GM04504 (cell line): ENCODE data around the gene RAB33B.
A peak's percentile ranks its signal among the peaks of the same experiment; 100 is the strongest.
"Not testable (repeated sequence)": the region's sequence is repeated elsewhere in the genome, so short reads cannot be mapped to it uniquely, and the experiment has no call there.

Experiments used
- DNase-seq: peaks from one replicate; pipeline ENCODE4 v3.0.0-alpha.2; 2012; ENCODE audit warnings: low read depth

The RAB33B gene

GRCh38 chr4:139454111-139455045, at the start of gene RAB33B:
Gene RAB33B (plus strand): TSS chr4:139454121. CDS start chr4:139454196, 75 bp downstream.
- no peak for DNase-seq

- no peak for DNase-seq
Observed at GRCh38 chr4:139410312-139410711, 43.6 kb upstream of the RAB33B start.

- not testable (repeated sequence) for DNase-seq
Observed at GRCh38 chr4:139414671-139415210, 39.2 kb upstream of the RAB33B start.

GRCh38 chr4:139416073-139416673, 37.7 kb upstream of the RAB33B start:
- peak; percentile 9 for DNase-seq

GRCh38 chr4:139419388-139419914, 34.5 kb upstream of the RAB33B start:
- DNase-seq = peak; percentile 45

GRCh38 chr4:139420652-139421051, 33.3 kb upstream of the RAB33B start:
- DNase-seq = no peak

- DNase-seq = no peak
Observed at GRCh38 chr4:139436122-139436521, 17.8 kb upstream of the RAB33B start.

- DNase-seq = no peak
Observed at GRCh38 chr4:139438141-139438540, 15.8 kb upstream of the RAB33B start.

- no peak for DNase-seq
Observed at GRCh38 chr4:139441029-139441428, 12.9 kb upstream of the RAB33B start.

- no peak for DNase-seq
Observed at GRCh38 chr4:139443661-139444060, 10.3 kb upstream of the RAB33B start.

GRCh38 chr4:139444881-139445280, 9.0 kb upstream of the RAB33B start:
- DNase-seq = not testable (repeated sequence)

- not testable (repeated sequence) for DNase-seq
Observed at GRCh38 chr4:139447078-139447477, 6.8 kb upstream of the RAB33B start.

GRCh38 chr4:139450586-139450985, 3.3 kb upstream of the RAB33B start:
- DNase-seq = no peak

- DNase-seq = no peak
Observed at GRCh38 chr4:139451997-139452396, 1.9 kb upstream of the RAB33B start.

GRCh38 chr4:139453041-139453370, 915 bp upstream of the RAB33B start:
- DNase-seq = peak; percentile 52

GRCh38 chr4:139453371-139454110, 380 bp upstream of the RAB33B start:
- peak; percentile 95 for DNase-seq

GRCh38 chr4:139455126-139455538, 1.2 kb downstream of the RAB33B start:
- DNase-seq = no peak

- no peak for DNase-seq
Observed at GRCh38 chr4:139457318-139457717, 3.4 kb downstream of the RAB33B start.

GRCh38 chr4:139458543-139458942, 4.6 kb downstream of the RAB33B start:
- no peak for DNase-seq

- no peak for DNase-seq
Observed at GRCh38 chr4:139458999-139459398, 5.1 kb downstream of the RAB33B start.

- no peak for DNase-seq
Observed at GRCh38 chr4:139460565-139460964, 6.6 kb downstream of the RAB33B start.

GRCh38 chr4:139461022-139461628, 7.2 kb downstream of the RAB33B start:
- DNase-seq = no peak
